COLO668 (cell line): ENCODE data around the gene DPF3.
"Not testable (repeated sequence)": the region's sequence is repeated elsewhere in the genome, so short reads cannot be mapped to it uniquely, and the experiment has no call there.

Experiments
- DNase-seq: peaks from one replicate; lab custom pipeline; 2025; ENCODE audit not compliant: unreplicated experiment; lab: John Stamatoyannopoulos, UW

The DPF3 gene

GRCh38 chr14:72775923-72776554 lies 117.9 kb downstream of the DPF3 start:
- no peak for DNase-seq

DNA sequence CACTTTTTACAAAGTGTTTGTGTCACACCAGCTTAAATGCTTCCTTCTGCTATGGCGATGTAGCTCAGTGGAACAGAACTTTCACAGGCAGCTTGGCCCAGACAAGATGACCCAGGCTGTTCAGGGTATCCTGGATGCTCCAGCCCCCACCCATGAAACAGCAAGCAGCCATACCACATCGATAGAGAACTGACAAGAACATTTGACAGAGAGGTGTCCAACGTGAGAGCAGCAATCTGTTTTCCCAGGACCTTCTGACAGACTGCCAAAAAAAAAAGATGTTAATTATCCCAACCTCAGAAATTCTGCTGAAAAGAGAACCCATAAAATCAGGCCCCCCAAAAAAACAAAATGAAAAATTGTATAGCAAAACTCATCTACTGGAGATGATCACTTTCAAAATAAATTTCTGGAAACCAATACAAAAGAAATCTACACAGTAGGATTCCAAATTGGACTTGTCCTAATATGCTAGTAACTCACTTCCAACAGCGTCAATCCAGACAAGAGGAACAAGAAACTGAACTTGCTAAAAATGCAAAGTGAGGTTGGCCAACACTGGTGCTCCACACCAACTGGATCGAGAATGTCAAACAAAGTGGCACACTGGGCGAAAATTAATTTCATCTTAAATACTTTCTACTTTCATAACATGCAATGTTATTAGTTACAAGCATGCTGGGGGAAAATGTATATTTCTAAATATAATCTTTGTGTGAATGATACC lies 118.8 kb downstream of the DPF3 start:
- DNase-seq, result no peak

- DNase-seq, result no peak
These were observed 119.8 kb downstream of the DPF3 start for GRCh38 chr14:72774141-72774540.

GRCh38 chr14:72771561-72771960 lies 122.3 kb downstream of the DPF3 start:
- DNase-seq, result no peak

GRCh38 chr14:72766296-72766695 lies 127.6 kb downstream of the DPF3 start:
- DNase-seq, result no peak

GRCh38 chr14:72763892-72764291 lies 130.0 kb downstream of the DPF3 start:
- DNase-seq, result no peak

DNA sequence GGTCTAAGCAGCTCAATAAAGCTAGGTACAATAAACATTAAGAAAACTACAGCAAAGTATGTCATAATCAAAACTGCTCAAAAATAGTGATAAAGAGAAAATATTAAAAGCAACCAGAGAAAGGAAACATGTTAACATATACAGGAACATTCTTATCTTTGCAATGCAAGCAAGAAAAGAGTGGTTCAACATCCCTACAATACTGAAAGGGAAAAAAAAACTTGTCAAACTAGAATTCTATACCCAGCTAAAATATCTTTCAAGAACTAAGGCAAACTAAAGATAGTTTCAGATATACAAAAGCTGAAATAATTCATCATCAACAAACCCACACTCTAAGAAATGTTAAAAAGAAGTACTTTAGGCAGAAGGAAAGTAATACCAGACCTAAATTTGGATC lies 134.2 kb downstream of the DPF3 start:
- no peak for DNase-seq

GRCh38 chr14:72758993-72759392 lies 134.9 kb downstream of the DPF3 start:
- DNase-seq, result no peak

DNA sequence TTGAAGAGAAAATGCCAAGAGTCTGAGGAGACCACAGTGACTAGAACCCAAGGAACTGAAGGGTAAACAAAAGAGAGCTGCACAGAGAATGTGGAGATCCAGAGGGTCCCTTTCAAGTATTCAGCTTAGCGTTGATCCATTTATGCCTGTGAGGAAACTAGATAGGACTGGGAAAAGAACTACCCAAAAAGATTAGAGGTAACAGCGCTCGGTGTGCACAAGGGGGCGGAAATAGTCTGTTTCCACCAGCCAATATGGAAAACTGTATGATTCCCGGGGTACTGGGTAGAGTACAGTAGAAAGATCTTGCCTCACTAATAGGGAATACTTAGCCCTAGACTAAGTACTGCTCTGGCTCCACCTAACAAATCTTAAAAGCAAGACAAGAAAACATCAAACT lies 135.5 kb downstream of the DPF3 start:
- DNase-seq, result no peak

DNA sequence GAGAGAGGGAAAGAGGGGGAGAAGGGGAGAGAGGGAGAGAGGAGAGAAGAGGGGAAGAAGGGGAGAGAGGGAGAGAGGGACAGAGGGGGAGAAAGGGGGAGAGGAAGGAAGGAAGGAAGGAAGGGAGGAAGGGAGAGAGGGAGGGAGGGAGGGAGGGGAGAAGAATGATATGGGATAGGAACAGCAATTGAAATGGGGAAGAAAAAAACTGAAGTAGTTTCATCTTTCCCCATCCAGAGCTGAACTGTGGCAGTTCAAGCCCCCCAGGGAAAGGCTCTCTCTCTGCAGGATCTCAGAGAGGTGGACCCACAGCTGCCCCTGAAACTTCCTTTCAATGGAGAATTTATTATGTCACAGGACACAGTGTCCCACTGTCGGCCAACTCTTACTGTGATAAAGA lies 136.9 kb downstream of the DPF3 start:
- DNase-seq, result no peak

GRCh38 chr14:72755766-72756165 lies 138.1 kb downstream of the DPF3 start:
- no peak for DNase-seq

DNA sequence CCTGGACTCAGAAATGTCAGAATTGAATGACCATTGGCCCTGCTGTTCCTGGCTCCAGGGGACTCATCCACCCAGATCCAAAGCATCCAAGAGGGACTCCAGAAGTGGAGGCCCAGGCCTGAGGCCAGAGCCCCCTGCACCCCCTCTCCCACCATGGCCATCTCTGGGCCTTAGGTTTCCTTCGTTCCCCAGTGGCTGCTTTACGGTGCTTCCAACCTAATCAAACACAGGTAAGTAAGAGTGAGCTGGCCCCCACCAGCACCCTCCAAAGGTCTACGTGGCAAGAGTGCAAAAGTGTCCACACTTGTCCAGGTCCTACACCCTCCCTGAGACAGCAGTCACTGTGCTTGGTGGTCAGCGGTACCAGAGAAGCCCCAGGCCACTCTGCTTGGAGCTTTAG lies 139.0 kb downstream of the DPF3 start:
- no peak for DNase-seq

- DNase-seq, result no peak
These were observed 140.0 kb downstream of the DPF3 start for GRCh38 chr14:72753879-72754400.

DNA sequence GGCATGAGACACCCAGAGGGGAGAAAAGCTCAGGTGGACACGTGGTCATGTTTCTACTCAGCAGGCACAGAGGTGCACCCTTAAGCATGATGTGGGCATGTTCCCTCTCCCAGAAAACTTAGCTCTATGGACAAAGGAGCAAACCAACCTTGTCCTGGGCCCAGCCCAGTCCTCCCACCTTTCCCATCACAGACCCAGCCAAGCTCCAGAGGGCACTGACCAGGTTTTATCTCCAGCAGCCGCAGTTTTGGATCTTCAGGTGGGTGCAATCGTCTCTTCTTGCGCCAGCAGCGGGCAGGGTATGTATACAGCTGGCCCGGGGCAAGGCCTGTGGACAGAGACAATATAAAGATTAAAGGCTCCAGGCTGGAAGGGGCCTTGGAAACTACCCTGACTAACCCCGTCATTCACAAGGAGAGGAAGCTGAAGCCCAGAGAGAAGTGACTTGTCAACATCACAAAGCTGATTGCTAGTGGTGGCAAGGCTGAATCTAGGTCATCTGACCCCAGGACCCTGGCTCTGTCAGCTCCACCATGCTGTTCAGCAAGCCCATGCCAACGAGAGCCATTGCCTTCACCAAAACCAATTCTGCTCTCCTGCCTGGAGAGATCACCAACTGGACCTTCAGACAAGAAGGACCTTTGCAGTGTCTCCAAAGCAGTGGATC lies 140.7 kb downstream of the DPF3 start:
- no peak for DNase-seq

DNA sequence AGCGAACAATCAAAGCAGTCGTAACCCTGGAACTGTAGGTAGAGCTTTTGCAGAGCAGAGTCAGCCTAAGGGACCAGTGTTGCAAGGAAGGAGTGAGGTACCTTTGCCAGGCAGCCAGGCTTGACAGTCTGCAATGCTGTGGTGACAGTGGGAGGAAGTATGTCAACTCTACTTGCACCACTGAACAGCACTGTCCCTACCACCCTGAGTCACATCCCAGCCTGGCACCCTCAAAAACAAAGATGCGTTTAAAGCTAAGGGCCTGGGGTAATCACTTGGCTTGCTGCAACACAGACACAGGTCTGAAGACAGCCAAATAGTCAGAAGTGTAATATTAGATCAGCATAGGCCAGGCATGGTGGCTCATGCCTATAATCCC lies 141.9 kb downstream of the DPF3 start:
- DNase-seq, result no peak

DNA sequence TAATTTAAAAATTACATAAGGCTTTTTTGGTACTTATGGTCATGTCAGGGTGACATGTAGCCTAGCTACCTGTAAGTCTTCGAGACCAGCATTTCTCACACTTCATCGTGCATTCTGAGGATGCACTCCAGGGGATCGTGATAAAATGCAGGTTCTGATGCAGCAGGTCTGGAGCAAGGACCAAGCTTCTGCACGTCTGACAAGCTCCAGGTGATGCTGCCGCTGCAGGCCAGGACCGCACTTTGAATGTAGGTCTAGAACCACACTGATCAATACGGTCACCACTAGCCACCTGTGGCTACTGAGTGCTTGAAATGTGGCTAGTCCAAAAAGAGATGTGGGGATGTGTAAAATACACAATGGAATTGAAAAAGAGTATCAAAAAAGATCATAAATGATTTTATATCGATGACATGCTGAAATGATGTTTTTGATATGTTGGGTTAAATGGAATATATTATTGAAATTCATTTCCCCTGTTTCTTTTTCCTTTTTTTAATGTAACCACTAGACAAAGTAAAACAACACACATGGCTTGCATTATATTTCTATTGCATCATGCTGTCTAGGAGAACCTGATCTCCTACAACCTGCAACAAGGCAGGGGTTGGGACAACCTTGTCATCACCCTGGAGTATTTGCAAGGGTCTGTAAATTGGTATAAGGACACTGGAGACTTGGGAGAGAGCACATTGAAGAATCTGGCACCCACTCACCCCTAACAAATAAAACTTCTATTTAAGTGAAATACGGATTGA lies 142.4 kb downstream of the DPF3 start:
- DNase-seq, result no peak

- not testable (repeated sequence) for DNase-seq
These were observed 145.0 kb downstream of the DPF3 start for GRCh38 chr14:72748921-72749320.

GRCh38 chr14:72747652-72748051 lies 146.2 kb downstream of the DPF3 start:
- DNase-seq, result no peak

DNA sequence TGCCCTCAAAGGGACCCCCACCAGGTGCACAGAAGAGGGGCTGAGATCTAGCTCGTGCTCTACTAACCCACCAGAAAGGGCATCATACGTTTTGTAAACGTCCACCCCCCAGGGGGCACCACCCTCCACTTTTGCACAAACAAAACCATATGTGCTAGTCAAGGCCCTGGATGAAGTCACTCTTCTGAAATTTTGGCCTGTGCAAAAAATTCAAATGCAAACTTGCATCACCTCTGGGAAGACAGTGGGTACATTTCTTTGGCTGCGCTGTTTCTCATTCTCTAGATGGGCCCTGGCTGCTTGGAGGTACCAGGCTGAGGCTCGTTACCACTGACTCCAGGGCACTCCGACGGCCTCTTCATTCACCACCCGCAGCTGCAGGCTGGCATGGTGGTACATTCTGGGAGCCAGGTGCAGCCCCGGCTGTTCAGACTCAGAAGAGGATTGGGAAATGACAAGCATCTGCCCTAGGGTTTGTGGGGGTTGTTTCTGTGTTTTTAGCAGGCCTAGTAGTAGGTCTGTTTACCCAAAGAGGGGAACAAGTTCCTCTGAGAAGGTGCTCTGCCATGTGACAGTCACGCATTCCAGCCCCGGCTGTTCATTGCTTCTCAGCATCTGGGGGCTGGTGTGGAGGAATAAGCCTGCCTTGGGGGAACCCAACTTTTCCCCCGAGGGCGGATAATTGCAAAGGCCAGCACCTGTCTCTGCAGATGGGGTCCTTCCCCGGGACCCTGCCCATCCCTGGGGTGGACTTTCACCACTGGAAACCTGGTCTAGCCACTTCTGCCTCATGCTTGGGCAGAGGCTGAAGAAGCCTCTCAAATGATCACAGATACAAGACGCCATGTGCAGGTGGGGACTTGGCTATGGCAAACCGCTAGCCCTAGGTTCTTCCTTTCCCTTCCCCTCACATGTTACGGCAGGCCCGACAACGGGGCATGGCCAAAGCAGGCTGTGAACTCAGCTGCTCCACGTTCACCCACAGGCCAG lies 147.6 kb downstream of the DPF3 start:
- DNase-seq, result no peak

GRCh38 chr14:72745546-72745945 lies 148.4 kb downstream of the DPF3 start:
- no peak for DNase-seq
